Measurements from ENCODE around the gene CAV2.

CAV2 gene

GRCh38 chr7:116495736-116496135 is 3.8 kb upstream of the CAV2 start:
- DNase-seq (ENCODE audit: low read depth in 2 of 2), result no peak

DNA sequence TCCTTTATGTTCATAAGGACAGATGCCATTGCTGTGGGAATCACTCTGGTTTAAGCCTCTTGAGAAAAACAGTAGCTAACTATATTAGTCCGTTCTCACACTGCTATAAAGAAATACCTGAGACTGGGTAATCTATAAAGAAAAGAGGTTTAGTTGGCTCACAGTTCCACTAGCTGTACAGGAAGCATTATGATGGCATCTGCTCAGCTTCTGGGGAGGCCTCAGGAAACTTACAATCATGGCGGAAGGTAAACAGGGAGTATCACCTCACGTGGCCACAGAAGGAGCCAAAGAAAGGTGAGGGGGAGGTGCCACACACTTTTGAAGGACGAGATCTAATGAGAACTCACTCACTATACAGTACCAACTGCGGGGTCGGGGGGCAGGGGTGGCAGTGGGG is 2.9 kb upstream of the CAV2 start:
- DNase-seq (ENCODE audit: low read depth in 2 of 2), result no peak

DNA sequence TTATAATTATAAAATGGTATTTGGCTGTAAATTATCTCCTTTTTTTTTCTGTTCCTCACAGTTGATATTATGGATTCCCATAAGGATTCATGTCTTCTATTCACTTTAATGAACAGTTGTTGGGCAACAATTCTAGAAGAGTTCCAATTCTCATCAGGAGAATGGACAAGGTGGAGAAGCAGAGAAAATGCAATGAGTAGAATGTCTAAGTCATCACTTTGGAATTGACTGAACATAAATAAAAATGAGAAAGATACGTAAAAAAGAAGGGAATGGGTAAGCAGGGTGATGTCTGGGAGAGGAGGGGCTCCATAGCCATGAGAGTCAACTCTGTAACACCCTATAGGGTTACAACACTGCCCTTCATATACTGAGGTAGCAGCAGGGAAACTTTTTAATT is 1.8 kb upstream of the CAV2 start:
- no peak for DNase-seq (ENCODE audit: low read depth in 2 of 2)

- peak in 1 of 2 donors; percentile 18 for DNase-seq (ENCODE audit: low read depth in 2 of 2)
These were observed 728 bp downstream of the CAV2 start for GRCh38 chr7:116500078-116500853.

DNA sequence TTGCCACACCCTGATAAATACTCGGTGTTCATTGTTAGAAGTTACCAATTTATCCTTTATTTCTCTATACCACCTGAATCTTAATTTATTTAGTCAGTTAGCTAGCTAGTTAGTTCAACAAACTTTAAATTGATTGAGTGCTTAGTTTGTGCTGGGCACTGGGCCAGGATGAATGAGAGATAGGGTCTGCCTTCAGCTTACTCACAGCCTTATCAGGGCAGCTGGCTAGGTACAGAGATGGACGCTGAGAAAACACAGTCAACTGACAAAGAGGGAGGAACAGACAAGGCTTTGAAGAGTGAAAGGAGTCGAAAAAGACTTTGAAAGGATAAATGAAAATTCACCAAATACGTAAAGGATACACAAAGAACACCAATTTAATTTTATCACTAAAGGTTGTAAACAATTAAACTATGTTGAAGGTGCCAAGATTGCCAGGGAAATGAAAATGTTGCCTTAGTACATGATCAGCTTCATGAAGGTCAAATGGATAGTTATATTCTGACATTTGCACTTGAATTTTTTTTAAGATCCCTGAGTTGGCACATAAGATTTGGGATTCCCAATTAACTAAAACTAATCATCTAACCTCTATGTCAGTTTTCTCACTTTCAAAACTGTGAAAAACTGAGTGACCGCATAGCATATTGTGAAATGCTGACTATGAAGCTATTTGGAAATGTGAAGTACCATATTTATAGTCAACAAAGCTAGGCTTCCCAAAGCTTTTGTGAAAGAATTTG is 2.1 kb downstream of the CAV2 start:
- no peak for DNase-seq (ENCODE audit: low read depth in 2 of 2)

- DNase-seq (ENCODE audit: low read depth in 2 of 2), result no peak
These were observed 2.9 kb downstream of the CAV2 start for GRCh38 chr7:116502201-116503096.

DNA sequence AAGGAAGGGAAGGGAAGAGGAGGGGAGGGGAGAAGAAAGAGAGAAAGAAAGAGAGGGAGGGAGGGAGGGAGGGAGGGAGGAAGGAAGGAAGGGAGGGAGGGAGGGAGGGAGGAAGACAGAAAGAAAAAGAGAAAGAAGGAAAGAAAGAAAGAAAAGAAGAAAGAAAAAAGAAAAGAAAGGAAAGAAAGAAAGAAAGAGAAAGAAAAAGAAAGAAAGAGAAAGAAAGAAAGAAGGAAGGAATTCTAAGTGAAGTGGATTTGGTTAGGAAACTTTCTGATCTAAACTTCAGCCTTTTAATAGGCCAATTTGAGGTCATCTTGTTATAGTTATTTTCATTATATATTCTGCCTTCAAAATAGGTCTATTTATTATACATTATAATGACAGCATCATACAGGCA is 4.3 kb downstream of the CAV2 start:
- DNase-seq (ENCODE audit: low read depth in 2 of 2), result no peak

- no peak for DNase-seq (ENCODE audit: low read depth in 2 of 2)
These were observed 5.7 kb downstream of the CAV2 start for GRCh38 chr7:116505278-116505677.

- DNase-seq (ENCODE audit: low read depth in 2 of 2), result no peak
These were observed 6.3 kb downstream of the CAV2 start for GRCh38 chr7:116505823-116506222.

DNA sequence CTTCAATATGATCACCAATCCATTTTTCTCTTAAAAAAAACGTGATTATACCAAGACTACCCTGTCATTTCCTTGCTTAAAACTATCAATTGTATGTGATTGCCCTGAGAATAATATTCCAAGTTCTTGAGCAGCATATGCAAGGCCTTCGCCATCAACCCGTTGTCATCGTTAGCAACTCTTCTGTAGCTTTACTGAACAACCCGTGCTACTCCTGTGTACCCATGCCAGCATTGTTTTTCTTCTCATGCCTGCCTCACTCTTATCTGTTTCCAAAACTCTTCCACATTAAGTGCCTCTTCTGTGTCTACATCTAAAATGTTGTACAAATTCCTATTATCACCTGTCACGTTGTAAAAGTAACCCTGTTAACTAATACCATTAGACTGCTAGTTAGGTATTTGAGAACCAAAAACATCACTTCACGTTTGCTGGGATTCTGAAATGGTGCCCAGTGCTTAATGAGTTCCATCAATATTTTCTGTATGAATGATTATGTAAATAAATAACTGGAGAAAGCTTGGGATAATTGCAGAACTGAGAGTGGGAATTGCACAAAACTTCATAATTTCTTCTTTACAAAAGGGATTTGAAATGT is 10.5 kb downstream of the CAV2 start:
- no peak for DNase-seq (ENCODE audit: low read depth in 2 of 2)

DNA sequence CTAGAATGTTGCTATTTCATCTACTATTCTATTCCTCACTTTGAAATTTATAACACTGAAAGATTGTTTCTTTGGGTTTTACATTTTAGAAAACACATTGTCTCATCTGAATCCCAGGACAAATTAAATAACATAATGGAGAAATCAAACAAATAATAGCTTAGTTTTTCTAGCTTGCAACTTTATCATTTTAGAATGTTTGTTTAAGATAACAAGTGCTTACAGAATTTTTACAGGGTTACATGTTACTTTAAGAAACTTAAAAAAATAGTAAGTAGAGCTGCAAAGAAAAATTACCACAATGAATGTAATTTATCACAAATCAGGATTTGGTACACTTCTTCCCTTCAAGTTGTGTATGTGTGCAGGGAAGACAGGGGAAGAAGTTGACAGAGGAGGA is 11.3 kb downstream of the CAV2 start:
- no peak for DNase-seq (ENCODE audit: low read depth in 2 of 2)

GRCh38 chr7:116511552-116512519 is 12.3 kb downstream of the CAV2 start:
- DNase-seq (ENCODE audit: low read depth in 2 of 2), result no peak

- no peak for DNase-seq (ENCODE audit: low read depth in 2 of 2)
These were observed 13.1 kb downstream of the CAV2 start for GRCh38 chr7:116512520-116513188.

- no peak for DNase-seq (ENCODE audit: low read depth in 2 of 2)
These were observed 16.0 kb downstream of the CAV2 start for GRCh38 chr7:116515584-116515983.

- no peak for DNase-seq (ENCODE audit: low read depth in 2 of 2)
These were observed 16.8 kb downstream of the CAV2 start for GRCh38 chr7:116516324-116516723.

- no peak for DNase-seq (ENCODE audit: low read depth in 2 of 2)
These were observed 18.1 kb downstream of the CAV2 start for GRCh38 chr7:116517626-116518025.

DNA sequence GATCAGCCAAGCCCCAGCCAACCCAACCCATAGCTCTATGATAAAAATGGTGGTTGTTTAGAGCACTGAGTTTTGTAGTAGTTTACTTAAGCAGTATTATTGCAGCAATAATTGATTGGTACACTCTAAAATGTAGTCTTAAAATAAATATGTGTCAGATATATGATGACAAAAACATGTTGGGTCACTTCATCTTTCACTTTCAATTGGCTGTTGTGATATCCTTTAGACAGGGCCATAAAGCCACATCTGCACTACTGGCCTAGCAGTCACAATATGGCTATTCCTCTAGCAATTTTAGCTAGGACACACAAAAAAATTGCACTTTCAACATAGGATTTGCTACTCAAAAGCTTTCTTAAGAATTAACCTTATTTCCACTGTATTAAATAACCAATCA is 19.4 kb downstream of the CAV2 start:
- no peak for DNase-seq (ENCODE audit: low read depth in 2 of 2)

GRCh38 chr7:116521046-116521664 is 21.6 kb downstream of the CAV2 start:
- DNase-seq (ENCODE audit: low read depth in 2 of 2), result no peak

DNA sequence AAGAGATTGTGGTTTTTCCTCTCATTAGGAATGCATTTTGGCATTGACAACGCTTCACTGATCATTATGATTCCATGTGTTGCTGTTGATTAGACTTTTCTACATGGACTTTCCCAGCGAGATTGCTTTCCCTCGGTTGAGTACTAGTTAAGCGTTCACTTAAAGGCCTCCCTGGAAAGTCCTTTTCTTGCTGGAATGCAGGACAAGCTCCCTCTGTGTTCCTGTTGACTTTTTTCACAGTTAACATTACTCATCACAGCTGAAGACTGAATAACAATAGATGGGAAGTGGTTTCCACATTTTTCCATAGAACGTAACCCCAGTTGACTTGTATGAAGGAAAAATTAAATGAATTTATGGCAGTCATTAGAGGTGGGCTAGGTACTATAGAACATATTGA is 22.7 kb downstream of the CAV2 start:
- no peak for DNase-seq (ENCODE audit: low read depth in 2 of 2)

DNA sequence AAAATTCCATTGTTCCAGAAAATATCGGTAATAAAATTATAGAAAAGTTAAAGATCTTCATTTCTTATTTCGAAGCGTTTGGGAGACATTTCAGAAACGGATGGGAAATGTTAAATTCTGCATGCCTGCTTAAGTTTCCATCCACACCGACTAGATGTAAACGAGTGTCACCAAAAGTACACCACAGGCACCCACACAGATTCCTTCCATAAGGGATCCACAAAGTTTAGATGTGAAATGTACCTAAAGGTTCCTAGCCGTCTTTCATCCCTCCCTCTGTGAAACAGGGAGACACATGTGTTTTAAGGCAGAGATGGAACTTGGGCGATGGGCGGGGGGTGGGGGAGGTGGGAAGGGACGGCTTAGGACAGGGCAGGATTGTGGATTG is 24.7 kb downstream of the CAV2 start:
- no peak for DNase-seq (ENCODE audit: low read depth in 2 of 2)
